NCI-H2227 (cell line): ENCODE results near the gene DNAL4.

Source experiments
- DNase-seq: peaks from one replicate; lab custom pipeline; 2025; ENCODE audit not compliant: unreplicated experiment; lab: John Stamatoyannopoulos, UW

The DNAL4 gene

GRCh38 chr22:38760477-38761201, 33.3 kb downstream of the DNAL4 start:
- DNase-seq = peak; percentile 12

DNA sequence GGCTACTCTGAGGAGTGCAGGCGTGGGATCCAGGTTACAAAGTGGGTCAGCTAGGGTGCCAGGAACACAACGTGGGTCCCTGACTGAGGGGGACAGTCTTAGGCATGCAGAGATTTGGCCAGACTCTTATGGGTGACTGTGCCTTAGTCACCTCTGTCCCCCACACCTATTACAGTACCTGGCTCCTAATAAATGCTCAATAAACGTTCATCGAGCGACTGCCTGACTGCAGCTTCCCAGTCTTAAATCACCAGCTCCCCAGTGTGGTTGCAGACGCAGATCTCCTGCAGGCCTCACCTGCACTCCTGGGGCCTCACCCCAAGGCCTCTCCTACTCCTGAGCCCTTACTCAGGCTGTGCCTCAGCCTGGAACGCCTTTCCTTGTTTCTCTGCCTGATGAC, 34.9 kb downstream of the DNAL4 start:
- DNase-seq = no peak

DNA sequence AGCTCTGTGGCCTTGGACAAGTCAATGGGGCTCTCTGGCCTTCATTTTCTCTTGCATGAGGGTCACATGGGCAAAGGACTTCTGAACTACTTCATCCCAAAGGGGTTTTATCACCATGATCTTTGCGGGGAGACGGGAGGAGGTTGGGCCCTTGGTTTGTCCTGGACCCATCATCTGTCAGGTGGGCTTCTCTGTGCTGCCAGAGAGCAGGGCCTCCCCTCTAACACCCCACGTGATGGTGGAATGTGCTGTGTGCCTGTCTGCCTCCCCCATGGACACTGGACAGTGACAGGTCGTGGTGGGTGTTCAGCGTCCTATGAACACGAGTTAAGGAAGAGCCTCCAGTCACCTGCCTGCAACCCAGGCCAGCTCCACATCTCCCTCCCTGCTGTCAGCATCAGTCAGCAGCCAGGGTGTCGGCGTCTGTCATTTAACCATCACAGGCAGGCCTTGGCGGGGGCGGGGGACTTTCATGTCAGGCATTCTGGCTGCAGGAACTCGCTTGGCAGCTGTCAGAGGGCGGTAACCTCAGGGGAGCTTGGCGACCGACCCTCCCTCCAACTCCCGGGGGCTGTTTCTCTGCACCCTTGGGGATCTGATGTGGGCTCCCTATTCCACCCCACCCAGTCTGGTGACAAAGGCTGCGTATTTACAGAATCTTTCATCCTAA, 35.5 kb downstream of the DNAL4 start:
- no peak for DNase-seq

DNA sequence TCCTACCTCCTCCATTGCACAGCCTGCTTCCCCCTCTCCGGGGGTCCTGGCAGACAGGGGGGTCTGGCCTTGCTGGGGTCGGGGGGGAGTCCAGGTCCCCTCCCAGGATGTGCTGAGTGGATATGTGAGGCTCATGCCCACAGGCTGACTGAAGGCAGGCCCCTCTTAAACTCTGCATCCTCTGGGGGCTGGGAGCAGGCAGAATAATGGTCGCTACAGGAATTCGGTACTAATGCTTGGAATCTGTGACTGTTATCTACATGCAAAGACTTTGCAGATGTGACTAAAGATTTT, 36.5 kb downstream of the DNAL4 start:
- DNase-seq = no peak

DNA sequence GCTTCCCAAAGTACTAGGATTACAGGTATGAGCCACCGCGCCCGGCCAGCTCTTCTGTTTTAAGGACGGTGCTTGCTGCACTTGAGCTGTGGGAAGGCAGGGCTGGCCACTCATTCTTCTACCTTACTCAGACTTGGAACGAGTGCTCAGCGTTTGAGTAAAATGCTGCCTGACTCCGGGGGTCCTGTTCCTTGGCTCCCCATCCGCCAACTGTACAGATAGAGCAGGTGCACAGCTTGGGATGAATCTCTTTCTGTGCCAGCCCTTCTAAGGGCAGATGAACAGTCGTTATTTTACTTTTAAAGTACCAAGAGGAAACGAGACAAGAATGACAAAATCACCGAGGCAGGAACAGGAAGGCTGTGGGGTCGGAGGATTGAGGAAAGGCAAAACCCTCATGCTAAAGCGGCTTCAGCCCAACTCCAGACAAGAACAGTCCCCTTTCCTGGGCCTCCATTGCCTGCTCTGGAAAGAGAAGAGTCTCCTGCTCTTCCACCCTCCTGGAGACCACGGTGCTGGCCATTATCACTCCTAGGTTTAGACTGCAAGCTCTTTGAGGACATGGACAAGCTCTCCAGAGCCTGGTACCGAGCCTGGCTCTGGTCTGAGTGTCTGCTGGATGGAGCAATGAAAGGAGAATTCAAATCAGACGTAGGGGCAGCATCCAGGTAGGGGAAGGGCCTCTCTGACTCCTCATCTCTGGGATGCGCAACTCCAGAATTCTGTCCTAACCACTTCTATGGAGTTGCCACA, 37.1 kb downstream of the DNAL4 start:
- DNase-seq = no peak

DNA sequence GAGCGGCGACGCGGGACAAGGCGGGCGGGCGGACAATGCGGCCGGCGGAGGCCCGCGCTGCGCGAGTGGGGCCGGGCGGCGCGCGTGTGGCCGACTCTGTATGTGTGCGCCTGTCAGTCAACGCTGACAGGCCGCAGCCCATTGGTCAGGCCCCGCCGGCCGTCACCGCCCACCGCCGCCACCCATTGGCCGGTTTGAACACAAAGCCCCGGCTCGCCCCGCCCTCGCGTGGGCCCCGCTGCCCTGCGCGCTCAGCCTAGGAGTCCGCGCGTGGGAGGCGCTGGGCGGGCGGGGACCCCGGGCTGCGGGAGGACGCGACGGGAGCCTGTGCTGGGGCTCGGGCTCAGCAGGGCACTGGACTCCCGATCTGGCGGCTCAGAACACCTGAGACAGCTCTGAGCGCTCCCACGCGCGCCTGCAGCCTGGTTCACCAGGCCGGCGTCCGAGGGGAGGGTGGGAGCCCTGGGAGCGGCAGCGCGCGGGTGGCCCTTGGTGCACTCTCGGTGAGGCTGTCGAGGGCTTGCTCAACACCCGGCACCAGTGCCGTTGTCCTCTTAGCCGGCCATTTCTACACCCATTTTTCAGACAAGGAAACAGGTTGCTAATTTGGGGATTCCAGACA, 37.9 kb downstream of the DNAL4 start, which contains the start of gene SUN2:
TSS of gene SUN2 (minus strand) at position 88 of the 622 bp plus-strand sequence. CDS start 3,370 bp downstream, outside the sequence.
- DNase-seq = peak; percentile 79

DNA sequence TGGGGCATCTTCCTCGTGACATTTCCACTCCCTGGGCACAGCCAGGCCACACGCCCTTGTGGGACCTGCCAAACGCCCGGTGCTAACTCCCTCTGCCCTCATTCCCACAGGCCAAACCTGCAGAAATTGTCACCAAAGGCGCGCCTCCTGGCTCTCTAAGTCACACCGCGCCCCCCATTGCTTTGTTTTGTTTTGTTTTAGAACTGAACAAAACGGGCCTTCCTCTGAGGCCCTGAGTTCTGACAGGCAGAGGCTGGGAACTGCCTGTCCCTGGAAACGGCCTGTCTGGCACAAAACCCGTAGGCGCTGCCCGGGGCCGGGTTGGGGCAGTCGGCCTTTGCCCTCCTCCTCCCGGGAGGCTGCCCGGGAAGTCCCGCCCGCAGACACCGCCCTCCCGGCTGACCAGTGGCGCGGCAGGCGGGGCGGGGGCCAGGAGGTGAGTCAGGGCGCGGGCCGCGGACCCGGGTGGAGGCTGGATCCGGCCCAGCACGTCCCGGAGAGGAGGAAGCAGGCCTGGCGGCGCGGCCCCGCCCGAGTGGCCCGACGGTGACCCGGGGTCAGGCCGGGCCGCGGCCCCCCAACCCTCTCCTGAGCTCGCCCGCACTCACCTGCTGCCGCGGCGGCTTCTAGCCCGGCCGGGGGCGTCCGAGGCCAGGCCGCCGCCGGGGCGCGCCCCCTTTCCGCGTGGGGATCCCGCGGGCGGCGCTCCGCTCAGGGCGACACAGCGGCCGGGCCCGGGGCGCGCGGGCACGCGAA, 38.6 kb downstream of the DNAL4 start:
- peak; percentile 11 for DNase-seq

DNA sequence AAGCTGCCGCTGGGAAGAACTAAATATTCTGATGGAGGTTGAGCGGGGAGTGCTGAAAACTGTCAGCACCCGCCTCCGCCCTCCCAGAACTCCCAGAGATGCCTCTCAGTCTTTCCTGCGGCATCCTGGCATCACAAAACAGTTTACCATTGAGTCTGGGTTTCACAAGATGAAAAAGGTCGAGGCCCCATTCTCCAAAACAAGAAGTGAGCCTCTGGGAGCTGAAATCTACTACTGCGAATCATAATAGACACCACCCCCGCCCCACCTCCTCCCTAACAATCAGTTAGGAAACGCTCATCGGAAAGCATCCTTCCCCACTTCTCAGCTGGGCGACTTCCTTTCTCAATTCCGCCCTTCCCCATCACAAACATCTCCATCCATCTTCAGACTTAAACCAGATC, 39.2 kb downstream of the DNAL4 start:
- no peak for DNase-seq

DNA sequence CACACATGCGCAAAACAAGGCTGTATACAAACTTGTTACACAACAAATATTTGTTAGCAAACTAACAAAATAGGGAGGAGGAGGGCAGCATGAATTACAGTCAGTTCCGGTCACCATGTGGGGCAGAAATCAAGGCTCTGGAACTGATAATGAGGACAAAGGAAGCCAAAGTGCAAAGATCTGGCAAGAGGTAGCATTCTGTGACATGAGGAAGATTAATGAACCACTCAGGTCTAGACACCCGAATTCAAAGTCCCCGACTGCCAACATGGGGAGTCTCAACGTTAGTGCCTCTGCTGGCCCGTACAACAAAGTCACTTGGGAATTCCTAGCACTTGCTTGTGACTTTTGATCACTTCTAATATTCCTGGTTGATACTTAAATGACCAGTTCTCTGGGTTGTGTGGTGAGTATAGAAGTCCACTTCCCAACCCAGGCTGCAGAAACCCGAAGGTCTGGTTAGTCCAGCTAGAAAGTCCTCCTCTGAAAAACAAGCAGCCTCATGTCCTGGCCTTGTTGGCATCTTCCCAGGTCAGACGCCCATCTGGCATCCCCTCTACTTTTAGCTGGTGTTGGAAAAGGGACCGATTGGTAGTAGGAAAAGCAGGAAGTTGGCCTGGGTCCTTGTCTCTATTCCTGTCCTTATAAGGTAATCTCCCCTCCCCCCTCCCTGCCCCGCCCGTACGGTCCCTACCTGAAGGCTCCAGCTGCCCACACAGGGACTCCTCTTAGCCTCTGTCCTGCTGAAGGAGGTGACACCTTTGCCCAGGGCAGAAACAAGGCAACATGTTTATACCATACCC, 39.8 kb downstream of the DNAL4 start:
- no peak for DNase-seq

DNA sequence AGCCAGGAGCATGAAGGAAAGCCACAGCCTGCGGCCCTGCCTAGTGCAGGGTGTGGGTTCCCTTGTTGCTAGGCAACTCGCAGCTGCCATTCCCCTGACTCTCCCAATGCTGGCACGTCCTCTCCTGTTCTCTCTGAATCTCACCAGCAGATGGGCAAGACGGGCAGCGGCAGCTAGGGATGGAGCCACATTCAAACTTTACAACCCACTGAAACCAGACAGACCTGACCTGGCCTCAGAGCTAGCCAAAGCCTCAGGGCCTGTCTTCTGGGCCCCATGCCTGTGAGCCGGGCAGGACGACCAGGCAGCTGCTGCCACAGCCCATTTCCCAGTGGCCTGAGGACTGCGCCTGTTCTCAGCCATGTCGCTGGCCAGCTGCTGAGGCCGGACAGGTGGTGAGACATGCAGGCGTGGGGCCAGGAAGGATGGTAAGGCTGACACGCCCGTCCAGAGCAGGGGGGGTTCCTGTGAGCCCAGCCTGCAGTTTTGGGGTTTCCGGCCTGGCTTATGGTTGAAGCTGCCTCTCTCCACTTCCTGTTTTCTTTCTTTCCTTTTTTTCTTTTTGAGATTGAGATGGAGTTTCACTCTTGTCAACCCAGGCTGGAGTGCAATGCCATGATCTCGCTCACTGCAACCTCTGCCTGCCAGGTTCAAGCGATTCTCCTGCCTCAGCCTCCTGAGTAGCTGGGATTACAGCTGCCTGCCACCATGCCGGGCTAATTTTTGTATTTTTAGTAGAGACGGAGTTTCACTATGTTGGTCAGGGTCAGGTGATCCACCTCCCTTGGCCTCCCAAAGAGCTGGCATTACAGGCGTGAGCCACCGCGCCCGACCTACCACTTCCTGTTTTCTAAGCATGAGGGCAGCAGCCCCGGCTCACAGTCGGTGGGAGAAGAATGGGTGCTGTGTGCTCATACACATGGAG, 42.3 kb downstream of the DNAL4 start:
- no peak for DNase-seq

- DNase-seq = no peak
Measured at GRCh38 chr22:38751066-38751421, 42.9 kb downstream of the DNAL4 start.

DNA sequence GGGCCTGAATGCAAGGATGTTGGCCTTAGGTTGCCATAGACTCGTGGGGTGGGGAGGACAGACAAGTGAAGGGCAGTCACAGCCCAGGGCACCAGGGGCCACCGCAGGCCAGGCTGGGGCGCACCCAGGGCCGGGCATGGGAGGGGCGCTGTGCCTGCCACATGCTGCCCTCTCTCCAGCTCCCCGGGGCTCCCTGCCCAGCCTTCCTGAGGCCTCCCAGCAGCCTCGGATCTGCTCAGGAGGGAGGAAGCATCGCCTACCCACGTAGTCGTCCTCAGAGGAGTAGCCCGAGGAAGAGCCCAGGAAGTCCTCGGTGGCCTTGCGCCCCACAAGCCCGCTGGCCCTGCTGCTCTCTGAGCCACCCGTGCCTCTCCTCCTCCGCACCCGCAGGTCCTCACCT, 43.3 kb downstream of the DNAL4 start:
- no peak for DNase-seq

DNA sequence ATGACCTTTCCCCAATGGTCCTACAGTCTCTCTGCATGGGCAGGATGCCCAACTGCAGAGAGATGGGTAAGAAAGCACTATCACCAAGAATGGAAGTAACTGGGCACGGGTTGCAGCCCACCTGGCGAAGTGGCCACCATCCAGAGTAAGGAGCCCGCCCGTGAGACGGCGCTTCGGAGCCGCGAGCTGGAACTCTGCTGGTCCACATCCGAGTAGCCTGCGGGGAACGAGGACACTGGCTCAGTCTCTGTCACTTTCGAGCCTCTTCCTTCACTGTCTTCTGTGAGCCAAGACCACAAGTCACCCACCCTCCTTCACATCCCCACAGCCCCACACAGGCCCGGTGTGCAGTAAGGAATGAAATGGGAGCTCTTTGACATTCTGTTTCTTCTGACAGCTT, 43.8 kb downstream of the DNAL4 start:
- no peak for DNase-seq

GRCh38 chr22:38748487-38749136, 45.3 kb downstream of the DNAL4 start:
- no peak for DNase-seq

DNA sequence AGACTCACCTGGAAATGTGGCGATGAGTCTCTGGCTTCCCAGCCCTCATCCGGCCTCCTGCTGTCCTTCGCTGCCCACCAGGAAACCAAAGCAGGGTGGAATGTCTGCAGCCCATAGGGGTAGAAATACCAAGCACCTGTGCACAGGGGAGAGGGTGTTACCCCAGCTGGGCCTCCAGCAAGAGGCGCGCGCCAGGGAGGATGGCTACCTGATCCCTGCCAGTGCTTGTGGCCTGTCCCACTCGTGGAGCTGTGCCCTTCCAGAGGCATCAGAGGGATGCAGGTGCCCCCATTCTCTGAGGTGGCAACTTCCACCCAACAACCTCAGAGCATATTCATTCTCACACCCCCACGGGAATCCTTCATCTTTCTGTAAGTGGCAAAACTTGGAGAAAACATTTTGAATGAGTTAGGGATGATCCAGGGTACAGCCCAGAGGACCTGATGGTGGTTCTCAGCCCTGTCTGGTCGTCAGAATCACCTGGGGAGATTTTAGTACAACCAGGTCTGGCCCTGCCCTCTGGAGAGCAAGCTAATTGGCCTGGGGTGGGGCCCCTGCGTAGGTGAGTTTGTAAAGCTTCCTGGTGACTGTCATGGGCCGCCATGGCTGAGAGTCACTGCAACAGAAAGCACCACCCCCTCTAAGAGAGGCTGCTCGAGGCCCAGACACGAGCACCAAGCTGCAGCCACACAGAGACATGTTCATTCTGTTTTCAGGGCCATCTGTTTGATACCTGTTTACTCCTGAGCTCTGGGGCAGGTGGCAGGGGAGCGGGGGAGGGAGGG, 48.1 kb downstream of the DNAL4 start:
- no peak for DNase-seq

DNA sequence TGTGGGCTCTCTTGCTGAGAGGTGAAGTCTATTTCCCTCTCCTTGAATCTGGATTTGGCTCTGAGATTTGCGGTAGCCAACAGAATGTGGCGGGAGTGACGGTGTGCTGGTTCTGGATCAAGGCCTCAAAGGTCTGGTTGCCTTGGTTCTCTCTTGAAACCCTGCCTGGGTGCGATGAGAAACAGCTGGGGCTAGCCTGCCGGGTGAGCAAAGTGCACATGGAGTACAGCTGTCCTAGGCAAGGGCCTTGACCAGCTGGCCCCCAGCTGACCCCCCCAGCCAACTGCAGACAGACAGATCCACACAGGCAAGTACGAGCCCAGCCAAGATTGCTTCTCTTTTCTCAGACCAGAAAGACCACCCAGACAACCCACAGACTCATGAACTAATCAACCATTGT, 49.0 kb downstream of the DNAL4 start:
- DNase-seq = no peak

DNA sequence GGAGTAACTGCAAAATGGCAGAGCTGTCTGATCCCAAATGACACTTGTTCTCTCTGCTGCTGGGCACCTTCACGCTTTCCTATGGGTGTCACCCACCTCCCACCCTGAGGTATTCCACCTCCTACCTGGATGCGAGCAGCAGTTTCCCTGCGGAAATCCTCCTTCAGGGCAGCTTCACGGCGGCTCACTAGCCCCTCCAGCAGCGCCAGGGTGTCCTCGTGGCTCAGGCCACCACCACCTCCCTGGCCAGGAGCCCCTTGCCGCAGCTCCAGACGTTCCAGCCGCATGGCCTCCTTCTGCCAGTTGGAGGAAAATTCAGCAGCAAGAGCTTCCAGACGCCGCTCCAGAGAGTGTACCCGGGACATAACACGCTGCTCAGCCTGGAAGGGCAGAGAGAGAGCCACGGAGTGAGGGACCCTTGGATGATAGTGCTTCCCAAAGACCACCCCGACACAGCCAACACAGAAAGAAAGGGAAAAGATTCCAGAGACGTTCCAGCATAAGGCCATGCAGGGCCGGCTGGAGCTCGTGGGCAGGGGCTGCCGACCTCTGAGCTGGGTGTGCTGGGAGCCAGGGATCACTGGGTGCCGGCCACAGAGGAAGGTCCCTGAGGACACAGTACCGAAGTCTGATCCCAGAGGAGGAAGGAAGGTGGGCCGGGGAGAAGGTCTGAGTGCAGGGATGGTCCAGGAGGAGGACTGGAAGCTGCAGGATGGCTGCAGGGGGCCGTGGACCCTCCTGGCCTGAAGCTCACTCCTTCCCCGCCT, 51.6 kb downstream of the DNAL4 start:
- DNase-seq = no peak
